Uterus (tissue), 2 donors: ENCODE data around the gene ZNF526.

Experiments used
- CTCF ChIP-seq, 4 experiments: fragments of 200-600 bp in 2 of 4; fragments of 450-650 bp in 2 of 4; sonication (generic) in 2 of 4; IDR thresholded peaks; one replicate each; pipeline ENCODE4 v1.5.1; 2016 to 2019; ENCODE audit warnings: antibody characterized with exemption in 4 of 4, mild to moderate bottlenecking in 2 of 4, moderate library complexity in 1 of 4
- POLR2A ChIP-seq, 2 donors: fragments of 450-650 bp; IDR thresholded peaks; one replicate each; pipeline ENCODE4 v1.6.1; 2016; ENCODE audit warnings: antibody characterized with exemption in 2 of 2, mild to moderate bottlenecking in 1 of 2, moderate library complexity in 1 of 2

- TF ChIP-seq CTCF (IDR thresholded peaks at IDR 0.05) (no peak), POLR2A (IDR thresholded peaks at IDR 0.05) (no peak)
Observed at GRCh38 chr19:42207767-42208271, 12.3 kb upstream of the ZNF526 start.
